OCI-LY7 (cell line): ENCODE data around the gene TSPAN9.

Experiments used
- EZH2phosphoT487 ChIP-seq: fragments of 200-600 bp; sonication (generic); IDR thresholded peaks from 2 replicates; pipeline ENCODE4 v1.6.1; 2018; ENCODE audit warnings: low read depth, borderline replicate concordance, mild to moderate bottlenecking, mixed run types, antibody characterized with exemption, low read length, moderate library complexity, mixed read lengths
- TF ChIP-seq, protein P1 (sequence below): fragments of 200-600 bp; sonication (generic); conservative IDR thresholded peaks from 2 replicates; pipeline ENCODE4 v1.5.1; 2014; ENCODE audit warnings: mild to moderate bottlenecking, antibody characterized with exemption, low read length, moderate library complexity, mixed read lengths

DNA sequence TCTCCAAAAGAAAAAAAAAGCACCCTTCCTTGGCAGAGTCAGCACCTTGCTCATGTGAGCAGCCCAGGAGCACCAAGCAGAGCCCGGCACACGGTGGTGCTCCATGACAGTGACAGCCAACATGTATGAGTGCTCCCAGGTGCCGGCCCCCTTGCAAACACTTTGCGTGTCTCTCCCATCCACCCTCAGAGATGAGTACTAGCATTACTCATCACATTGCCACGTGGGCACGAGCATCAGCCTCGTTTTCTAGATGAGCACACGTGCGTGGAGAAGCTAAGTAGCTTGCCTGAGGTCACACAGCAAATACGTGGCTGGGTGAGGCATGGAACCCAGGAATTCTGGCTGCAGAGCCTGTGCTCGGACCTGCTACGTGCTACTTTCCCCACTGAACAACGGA lies 235.9 kb downstream of the TSPAN9 start:
- TF ChIP-seq, protein P1, sequence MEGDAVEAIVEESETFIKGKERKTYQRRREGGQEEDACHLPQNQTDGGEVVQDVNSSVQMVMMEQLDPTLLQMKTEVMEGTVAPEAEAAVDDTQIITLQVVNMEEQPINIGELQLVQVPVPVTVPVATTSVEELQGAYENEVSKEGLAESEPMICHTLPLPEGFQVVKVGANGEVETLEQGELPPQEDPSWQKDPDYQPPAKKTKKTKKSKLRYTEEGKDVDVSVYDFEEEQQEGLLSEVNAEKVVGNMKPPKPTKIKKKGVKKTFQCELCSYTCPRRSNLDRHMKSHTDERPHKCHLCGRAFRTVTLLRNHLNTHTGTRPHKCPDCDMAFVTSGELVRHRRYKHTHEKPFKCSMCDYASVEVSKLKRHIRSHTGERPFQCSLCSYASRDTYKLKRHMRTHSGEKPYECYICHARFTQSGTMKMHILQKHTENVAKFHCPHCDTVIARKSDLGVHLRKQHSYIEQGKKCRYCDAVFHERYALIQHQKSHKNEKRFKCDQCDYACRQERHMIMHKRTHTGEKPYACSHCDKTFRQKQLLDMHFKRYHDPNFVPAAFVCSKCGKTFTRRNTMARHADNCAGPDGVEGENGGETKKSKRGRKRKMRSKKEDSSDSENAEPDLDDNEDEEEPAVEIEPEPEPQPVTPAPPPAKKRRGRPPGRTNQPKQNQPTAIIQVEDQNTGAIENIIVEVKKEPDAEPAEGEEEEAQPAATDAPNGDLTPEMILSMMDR = no peak
- TF ChIP-seq EZH2phosphoT487 = no peak
